HG03103 (cell line): ENCODE results near the gene FAM161B.

Experiments
- ATAC-seq: cut with Tn5 transposase; IDR thresholded peaks from one replicate; pipeline ENCODE4 v1.9.1; 2021; ENCODE audit warnings: low read depth; ENCODE audit not compliant: unreplicated experiment

The FAM161B gene

DNA sequence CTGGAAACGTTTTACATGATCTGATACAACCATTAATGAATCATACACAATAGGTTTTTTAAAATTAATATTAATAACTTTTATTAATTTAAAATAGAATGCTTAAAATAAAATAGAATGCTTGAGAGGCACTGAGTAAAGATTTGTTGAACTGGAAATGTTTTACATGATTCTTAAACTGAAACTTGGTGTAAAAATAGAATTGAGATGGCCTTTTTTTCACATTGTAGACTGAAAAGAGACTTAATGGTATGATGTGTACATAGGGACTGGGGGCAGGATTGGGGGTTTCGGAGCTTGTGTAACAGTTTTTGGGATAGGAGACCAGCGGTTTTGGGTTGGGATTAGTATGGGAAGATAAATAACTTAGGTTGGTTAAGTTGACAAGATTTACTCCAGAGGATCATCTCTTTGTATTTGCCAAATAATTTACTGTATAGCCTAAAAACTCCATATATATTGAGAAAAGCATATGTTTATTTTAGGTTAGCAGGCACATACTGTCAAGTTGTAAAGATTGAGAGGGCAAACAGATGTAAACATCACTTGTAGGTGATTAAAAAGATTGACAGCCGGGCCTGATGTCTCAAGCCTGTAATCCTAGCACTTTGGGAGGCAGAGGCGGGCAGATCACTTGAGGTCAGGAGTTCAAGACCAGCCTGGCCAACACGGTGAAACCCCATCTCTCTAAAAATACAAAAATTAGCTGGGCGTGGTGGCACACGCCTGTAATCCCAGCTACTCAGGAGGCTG, 65.3 kb downstream of the FAM161B start:
- ATAC-seq: no peak
